GM19452 (cell line): Measurements from ENCODE around the gene ZEB1.

Experiments used
- ATAC-seq: cut with Tn5 transposase; IDR thresholded peaks from one replicate; pipeline ENCODE4 v1.9.1; 2021; ENCODE audit not compliant: unreplicated experiment

The ZEB1 gene

GRCh38 chr10:31318854-31319601, at the start of gene ZEB1:
Gene ZEB1 (plus strand): TSS chr10:31319216. CDS start chr10:31319235, 19 bp downstream.
- peak; percentile 46 for ATAC-seq

DNA sequence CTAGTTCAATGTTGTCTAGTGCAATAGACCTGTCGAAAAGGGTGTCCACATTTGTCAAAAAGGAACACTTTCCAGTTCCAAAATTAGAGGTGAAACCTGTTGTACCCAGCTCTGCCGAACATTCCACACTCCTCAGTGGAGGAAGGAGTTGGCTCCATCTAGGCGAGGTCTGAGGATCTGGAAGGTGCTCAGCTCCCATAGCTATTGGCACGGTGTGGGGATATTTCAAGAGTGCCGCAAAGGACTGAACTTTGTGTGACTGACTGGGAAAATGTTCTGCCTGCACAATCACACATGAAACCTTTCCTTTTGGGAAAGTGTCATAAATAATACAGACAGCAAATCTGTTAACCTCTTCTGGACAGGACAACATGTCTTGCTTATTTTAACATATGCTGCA, 48.1 kb upstream of the ZEB1 start:
- ATAC-seq: no peak

DNA sequence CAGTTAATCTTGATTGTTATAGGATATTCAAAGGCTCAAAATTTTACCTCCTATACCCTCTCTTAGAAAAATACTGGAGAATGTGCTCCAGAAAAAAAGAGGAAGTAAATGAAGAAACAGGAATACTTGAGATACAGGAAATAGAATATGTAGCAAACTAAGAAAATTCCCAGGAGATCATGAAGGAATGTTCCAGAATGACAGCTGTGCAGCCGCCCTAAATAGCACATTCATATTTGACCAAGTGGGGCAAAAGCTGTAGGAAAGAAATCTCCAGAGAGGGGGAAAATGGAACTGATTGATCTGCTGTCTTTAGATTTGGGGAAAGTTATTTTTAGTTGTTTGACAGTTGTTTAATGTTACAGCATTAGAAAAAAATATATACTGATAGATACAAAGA, 46.2 kb upstream of the ZEB1 start:
- no peak for ATAC-seq

DNA sequence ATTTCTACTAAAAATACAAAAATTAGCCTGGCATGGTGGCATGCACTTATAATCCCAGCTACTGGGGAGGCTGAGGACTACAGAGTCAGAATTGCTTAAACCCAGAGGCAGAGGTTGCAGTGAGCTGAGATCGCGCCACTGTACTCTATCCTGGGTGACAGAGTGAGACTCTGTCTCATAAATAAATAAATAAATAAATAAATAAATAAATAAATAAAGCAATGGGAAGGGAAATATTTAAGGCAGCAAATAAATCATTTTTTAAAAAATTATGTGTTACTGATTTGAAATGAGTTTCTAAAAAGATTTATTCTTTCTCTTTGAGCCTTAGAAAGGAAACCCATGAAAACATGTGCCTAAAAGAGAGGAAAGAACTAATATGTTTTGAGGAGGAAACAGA, 45.2 kb upstream of the ZEB1 start:
- ATAC-seq: no peak

DNA sequence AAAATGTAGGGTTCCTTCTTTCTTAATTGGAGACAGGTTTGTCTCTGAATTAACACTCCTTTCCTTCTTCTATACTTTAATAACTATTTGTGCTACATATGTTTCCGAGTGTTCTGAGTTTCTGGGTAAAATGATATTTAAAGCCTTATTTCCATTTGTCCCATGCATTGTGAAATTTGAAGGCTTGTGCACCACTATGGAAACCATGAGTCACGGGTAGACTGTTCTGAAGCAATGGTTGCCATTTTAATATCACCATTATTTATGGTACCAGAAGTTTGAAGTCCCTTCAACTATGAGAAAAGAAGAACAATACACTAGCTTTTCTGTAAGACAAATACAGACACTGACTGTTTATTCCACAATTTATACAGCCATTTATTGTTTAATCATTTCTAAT, 44.7 kb upstream of the ZEB1 start:
- no peak for ATAC-seq

- no peak for ATAC-seq
Observed at GRCh38 chr10:31278279-31278941, 40.6 kb upstream of the ZEB1 start.

GRCh38 chr10:31280972-31281371, 38.0 kb upstream of the ZEB1 start:
- no peak for ATAC-seq

DNA sequence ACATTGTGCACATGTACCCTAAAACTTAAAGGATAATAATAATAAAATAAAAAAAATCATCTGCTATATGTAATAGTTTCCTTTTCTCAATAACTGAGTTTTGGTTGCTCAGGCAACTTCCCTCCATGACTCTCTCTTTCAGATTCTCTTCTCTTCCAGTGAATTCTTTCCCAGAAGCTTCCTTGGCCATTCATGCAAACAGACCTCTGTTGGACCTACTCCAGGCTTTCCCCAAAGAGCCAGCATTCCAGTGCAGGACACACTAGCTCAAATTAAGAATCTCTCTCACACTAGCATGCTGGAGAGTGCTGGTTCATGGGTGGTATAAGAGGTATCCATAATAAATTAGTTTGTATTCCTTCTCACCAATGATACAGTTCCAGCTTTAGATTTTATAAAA, 31.0 kb upstream of the ZEB1 start:
- ATAC-seq: no peak

DNA sequence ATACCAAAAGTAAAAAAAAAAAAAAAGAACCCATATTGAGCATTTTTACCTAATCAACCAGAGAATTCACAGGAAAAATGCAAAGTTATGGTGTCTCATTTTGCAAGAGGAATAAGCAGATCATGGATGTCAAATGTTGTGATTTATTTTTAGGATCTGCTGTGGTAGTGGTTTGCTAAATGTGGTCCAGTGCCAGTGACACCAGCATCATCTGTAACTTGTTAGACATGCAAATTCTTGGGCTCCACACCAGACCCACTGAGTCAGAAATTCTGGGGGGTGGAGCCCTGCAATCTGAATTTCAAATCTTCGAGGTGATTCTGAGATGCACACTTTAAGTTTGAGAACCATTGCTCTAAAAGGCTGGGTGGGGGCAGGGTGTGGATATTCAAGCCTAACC, 30.1 kb upstream of the ZEB1 start:
- ATAC-seq: no peak

- no peak for ATAC-seq
Observed at GRCh38 chr10:31290386-31290785, 28.6 kb upstream of the ZEB1 start.

DNA sequence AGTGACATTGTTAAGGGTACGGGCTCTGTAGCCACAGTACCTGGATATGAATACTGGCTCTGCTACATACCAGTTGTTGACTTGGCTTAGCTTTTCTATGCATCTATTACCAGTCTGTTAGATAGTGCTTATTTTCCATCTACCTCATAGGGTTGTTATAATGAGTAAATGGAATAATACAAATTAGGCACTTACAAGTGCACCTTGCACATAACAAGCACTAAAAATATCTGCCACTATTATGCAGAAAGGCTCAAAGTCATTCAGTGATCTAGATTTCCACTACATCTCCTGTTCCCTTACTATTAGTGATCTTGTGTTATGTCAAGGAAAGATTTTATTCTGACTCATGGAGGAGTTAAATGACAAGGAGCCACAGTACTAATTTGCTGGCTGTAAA, 27.9 kb upstream of the ZEB1 start:
- ATAC-seq: no peak

- ATAC-seq: no peak
Observed at GRCh38 chr10:31294558-31294957, 24.5 kb upstream of the ZEB1 start.

DNA sequence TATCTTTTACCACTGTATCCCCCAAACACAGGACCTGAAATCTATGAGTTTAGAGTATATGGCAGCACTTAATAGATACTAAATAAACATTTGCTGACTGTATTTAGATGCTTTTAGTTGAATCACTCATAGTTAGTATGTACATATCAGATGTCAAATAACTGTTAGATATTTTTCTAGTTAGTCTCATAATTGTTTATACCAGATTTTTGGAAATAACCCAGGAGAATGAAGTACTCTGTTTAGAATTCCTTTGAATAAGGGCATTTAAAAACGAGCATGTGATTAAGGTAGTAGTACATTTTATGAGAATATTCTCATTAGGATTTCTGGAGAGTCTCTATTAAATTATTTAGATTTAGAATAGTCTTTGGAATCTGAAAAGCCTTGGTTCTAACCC, 22.3 kb upstream of the ZEB1 start:
- ATAC-seq: no peak

GRCh38 chr10:31299119-31299518, 19.9 kb upstream of the ZEB1 start:
- ATAC-seq: no peak

- no peak for ATAC-seq
Observed at GRCh38 chr10:31303212-31303611, 15.8 kb upstream of the ZEB1 start.

GRCh38 chr10:31304291-31304970, 14.6 kb upstream of the ZEB1 start:
- ATAC-seq: no peak

GRCh38 chr10:31313396-31313795, 5.6 kb upstream of the ZEB1 start:
- no peak for ATAC-seq

DNA sequence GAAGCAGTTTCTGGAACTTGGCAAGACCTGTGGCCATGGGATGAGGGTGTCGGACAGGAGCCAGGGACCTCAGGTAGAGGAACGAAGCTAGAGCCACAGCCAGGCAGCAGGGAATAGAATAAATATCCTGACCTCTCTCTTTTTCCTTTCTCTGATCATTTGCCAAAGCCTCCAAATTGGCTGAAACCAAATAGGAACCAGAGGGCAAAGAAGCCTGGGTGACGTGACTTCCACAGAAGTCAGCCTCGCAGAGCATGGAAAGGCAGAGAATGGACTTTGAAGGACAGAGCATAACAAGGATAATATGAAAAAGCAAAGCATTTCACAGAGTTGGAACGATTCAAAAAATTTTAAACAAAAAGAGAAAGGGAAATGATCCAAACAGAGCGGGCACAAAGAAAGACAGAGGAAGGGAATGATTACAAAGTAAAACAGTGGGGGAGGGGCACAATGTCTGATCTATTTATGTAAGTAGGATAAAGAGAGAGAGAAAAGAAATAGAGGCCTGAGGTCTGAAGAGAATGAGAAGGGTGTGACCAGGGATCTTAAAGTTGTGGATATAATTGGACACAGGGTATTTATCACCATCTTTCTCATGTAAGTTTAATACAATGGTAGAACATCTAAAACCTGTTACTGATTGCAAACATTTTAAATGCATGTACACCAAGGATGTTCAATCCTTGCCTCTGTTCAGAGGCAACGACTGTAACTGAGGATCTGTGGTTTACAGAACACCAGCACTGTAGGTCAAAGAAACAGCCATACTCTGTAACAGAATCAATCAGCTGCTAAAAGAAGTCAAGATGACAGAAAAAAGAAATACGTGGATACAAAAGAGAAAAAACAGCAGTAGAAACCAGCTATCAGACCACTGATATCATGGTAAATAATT, 4.5 kb upstream of the ZEB1 start:
- no peak for ATAC-seq

DNA sequence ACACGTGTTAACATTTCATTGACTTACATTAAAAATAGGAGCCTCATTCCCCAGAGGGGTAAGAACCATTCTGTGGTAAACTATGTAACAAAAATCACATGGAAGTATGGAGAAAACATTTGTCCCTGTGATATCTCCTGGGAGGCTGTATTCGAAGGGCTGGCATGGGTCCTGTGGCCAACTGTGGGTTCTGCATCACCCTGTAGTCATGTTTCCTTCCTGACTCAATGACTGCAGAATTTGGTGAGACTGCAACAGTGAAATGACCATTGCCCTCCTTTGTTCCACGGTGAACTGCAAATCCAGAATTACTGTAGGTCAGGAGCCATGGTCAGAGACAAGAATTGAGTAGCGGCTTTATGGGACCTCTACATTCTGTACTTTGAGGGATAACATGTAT, 3.6 kb upstream of the ZEB1 start:
- no peak for ATAC-seq

DNA sequence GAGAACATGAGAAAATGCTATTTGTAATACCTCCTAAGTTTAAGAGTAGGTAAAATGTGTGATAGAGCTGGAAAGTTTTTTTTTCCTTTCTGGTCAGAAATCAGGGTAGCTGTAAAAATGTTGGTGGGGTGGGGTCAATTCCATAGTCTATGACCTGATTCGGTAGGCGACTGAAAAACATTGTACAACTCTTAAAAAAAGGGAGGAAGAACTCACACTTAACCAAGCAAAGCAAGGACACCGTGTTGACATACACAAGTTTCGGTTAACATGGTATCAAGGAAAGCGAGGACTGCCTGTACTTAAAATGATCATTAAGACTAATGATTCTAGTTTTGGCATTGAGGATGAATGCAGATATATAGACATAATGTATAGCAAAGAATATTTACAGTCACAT, 1.8 kb upstream of the ZEB1 start:
- no peak for ATAC-seq

- no peak for ATAC-seq
Observed at GRCh38 chr10:31317652-31318381, 1.2 kb upstream of the ZEB1 start.
